Measurements from ENCODE around the gene ACAN. TPM values are rescaled to one million over a fixed set of nuclear protein-coding genes. Genes with fewer than 3 reads are reported as not detected.
"Not testable (repeated sequence)": the region's sequence is repeated elsewhere in the genome, so short reads cannot be mapped to it uniquely, and the experiment has no call there.

ACAN gene
- total and polyA plus RNA-seq, 9 donors = 2.9 to 52.6 (median 18.2) TPM

GRCh38 chr15:88912500-88912921 is 109.3 kb downstream of the ACAN start:
- WGBS (ENCODE audit: insufficient coverage) = 4% methylated on average over 13 of the region's 20 CpGs
- Histone ChIP-seq H3K4me3 (ENCODE audit: low read length) (peak overlapping the region; percentile 71), H3K36me3 (ENCODE audit: control insufficient read depth, insufficient read depth, low read length) (peaks cover 21% of the 10 kb centered on the region), H3K27me3 (ENCODE audit: control insufficient read depth, insufficient read depth, low read length) (no peaks in the 10 kb centered on the region), H3K9me3 (replicated peaks; ENCODE audit: control insufficient read depth, low read depth, low read length) (no peaks in the 10 kb centered on the region), H3K27ac (ENCODE audit: low read length) (peak overlapping the region; percentile 90), H3K4me1 (ENCODE audit: control insufficient read depth, insufficient read depth, low read length) (peaks cover 46% of the 10 kb centered on the region)
- peak; percentile 60 for DNase-seq

- Histone ChIP-seq H3K27ac (ENCODE audit: low read length) (peak within 1 kb of the TSS; percentile 90), H3K4me1 (ENCODE audit: control insufficient read depth, insufficient read depth, low read length) (peaks cover 46% of the 10 kb centered on the region), H3K27me3 (ENCODE audit: control insufficient read depth, insufficient read depth, low read length) (no peaks in the 10 kb centered on the region), H3K9me3 (replicated peaks; ENCODE audit: control insufficient read depth, low read depth, low read length) (no peaks in the 10 kb centered on the region), H3K4me3 (ENCODE audit: low read length) (peak within 1 kb of the TSS; percentile 71), H3K36me3 (ENCODE audit: control insufficient read depth, insufficient read depth, low read length) (peaks cover 21% of the 10 kb centered on the region)
- peak; percentile 86 for DNase-seq
- under 1% methylated on average over 48 of the region's 67 CpGs for WGBS (ENCODE audit: insufficient coverage)
Observed at GRCh38 chr15:88913017-88913849, 110.0 kb downstream of the ACAN start, which contains the start of gene MFGE8. MFGE8 (minus strand) TSS chr15:88913379; CDS start chr15:88913319, 60 bp downstream.

- no peak for DNase-seq
- Histone ChIP-seq H3K4me1 (ENCODE audit: control insufficient read depth, insufficient read depth, low read length) (peaks cover 41% of the 10 kb centered on the region), H3K27ac (ENCODE audit: low read length) (no peak overlapping the region), H3K4me3 (ENCODE audit: low read length) (peak overlapping the region; percentile 71), H3K27me3 (ENCODE audit: control insufficient read depth, insufficient read depth, low read length) (no peaks in the 10 kb centered on the region), H3K36me3 (ENCODE audit: control insufficient read depth, insufficient read depth, low read length) (peaks cover 15% of the 10 kb centered on the region), H3K9me3 (replicated peaks; ENCODE audit: control insufficient read depth, low read depth, low read length) (no peaks in the 10 kb centered on the region)
- no CpG with 5 or more reads among the region's 4 CpGs for WGBS (ENCODE audit: insufficient coverage)
Observed at GRCh38 chr15:88913850-88914169, 110.6 kb downstream of the ACAN start.

DNA sequence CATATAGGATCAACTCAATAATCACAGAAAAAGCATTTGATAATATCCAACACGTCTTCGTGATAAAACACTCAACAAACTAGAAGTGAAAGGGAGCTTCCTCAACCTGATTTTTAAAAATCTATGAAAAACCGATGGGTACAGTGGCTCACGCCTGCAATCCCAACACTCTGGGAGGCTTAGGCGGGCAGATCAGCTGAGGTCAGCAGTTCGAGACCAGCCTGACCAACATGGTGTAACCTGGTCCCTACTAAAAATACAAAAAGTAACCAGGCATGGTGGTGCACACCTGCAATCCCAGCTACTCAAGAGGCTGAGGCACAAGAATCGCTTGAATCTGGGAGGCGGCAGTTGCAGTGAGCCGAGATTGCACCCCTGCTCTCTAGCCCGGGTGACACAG is 112.1 kb downstream of the ACAN start:
- H3K4me3 ChIP-seq (ENCODE audit: low read length) = no peak overlapping the region
- H3K27ac ChIP-seq (ENCODE audit: low read length) = no peak overlapping the region
- H3K27me3 ChIP-seq (ENCODE audit: control insufficient read depth, insufficient read depth, low read length) = no peaks in the 10 kb centered on the region
- 90% methylated on average over 3 of the region's 10 CpGs for WGBS (ENCODE audit: insufficient coverage)
- no peak for DNase-seq
- no peaks in the 10 kb centered on the region for H3K9me3 ChIP-seq (replicated peaks; ENCODE audit: control insufficient read depth, low read depth, low read length)
- no peaks in the 10 kb centered on the region for H3K36me3 ChIP-seq (ENCODE audit: control insufficient read depth, insufficient read depth, low read length)
- peaks cover 27% of the 10 kb centered on the region for H3K4me1 ChIP-seq (ENCODE audit: control insufficient read depth, insufficient read depth, low read length)

DNA sequence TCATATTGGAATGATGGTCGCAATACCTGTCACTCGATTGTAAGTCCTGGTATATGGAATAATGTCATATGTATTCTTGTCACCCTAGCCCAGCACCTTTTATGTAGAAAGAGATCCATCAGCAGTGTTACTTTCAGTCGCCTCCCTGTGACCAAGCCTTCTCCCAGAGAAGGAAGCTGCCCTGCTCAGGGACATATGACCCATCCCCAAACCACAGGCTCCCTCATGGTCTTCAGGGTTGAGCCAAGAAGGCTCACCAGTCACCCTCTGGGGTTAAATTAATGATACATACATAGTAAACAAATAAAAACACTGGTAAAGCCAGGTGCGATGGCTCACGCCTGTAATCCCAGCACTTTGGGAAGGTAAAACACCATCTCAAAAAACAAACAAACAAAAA is 114.5 kb downstream of the ACAN start:
- Histone ChIP-seq H3K4me3 (ENCODE audit: low read length) (no peak overlapping the region), H3K27ac (ENCODE audit: low read length) (no peak overlapping the region), H3K27me3 (ENCODE audit: control insufficient read depth, insufficient read depth, low read length) (no peaks in the 10 kb centered on the region), H3K9me3 (replicated peaks; ENCODE audit: control insufficient read depth, low read depth, low read length) (no peaks in the 10 kb centered on the region), H3K4me1 (ENCODE audit: control insufficient read depth, insufficient read depth, low read length) (peaks cover 3% of the 10 kb centered on the region), H3K36me3 (ENCODE audit: control insufficient read depth, insufficient read depth, low read length) (no peaks in the 10 kb centered on the region)
- no peak for DNase-seq
- no CpG with 5 or more reads among the region's 5 CpGs for WGBS (ENCODE audit: insufficient coverage)

DNA sequence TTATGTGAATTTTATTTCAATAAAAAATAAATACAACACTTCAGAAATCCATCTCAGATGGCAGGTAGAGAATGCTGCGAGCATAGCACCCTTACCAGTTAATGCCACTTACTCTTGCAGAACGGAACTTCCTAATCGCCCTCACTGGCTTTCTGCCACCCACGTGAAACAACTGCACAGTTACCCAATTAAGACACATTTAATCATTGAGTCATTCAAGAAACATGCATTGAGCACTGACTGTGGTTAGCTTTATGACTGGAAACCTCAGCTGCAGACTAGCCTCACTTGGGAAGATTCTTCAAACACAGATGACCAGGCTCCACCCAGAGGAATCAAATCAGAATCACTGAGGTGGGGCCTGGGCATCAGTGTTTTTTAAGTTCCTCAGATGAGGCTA is 115.5 kb downstream of the ACAN start:
- H3K4me1 ChIP-seq (ENCODE audit: control insufficient read depth, insufficient read depth, low read length) = no peaks in the 10 kb centered on the region
- WGBS (ENCODE audit: insufficient coverage) = 70% methylated on average over 4 of the region's 4 CpGs
- no peak overlapping the region for H3K27ac ChIP-seq (ENCODE audit: low read length)

DNA sequence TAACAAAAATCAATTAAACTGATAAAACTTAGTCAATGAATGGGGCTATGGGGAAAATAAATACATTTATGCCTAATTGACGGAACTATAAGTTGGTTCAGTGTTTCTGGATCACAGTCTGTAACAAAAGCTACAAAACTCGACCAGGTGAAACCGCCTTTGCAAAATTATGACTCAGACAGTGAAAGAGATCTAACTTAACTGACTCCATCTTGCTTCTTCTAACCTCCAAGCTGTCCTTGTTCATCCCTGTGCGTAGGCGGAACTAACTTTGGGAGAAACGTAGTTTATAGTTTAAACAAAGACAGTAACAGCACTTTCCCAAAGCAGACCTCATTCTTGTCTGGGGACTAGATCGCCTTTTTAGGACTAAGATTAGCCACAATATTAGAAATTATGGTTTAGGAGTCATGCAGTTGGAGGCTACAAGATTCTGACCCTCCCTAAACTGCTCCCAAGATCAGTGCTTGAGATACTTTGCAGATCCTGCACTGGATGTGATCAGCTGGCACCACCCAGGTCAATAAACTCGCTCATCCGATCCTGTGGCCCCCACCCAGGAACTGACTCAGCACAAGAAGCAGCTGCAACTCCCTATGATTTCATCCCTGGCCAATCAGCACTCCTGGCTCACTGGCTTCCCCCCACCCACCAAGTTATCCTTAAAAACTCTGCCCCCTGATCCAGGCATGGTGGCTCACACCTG is 117.1 kb downstream of the ACAN start:
- DNase-seq = no peak
- 0% methylated on average over 2 of the region's 9 CpGs for WGBS (ENCODE audit: insufficient coverage)
- no peaks in the 10 kb centered on the region for H3K9me3 ChIP-seq (replicated peaks; ENCODE audit: control insufficient read depth, low read depth, low read length)
- H3K4me3 ChIP-seq (ENCODE audit: low read length) = no peak overlapping the region
- H3K27ac ChIP-seq (ENCODE audit: low read length) = no peak overlapping the region
- no peaks in the 10 kb centered on the region for H3K36me3 ChIP-seq (ENCODE audit: control insufficient read depth, insufficient read depth, low read length)
- H3K27me3 ChIP-seq (ENCODE audit: control insufficient read depth, insufficient read depth, low read length) = no peaks in the 10 kb centered on the region
- no peaks in the 10 kb centered on the region for H3K4me1 ChIP-seq (ENCODE audit: control insufficient read depth, insufficient read depth, low read length)

More for the DNA sequence above, 115.5 kb downstream of the ACAN start:
- no peak for DNase-seq
- Histone ChIP-seq H3K4me3 (ENCODE audit: low read length) (no peak overlapping the region), H3K27me3 (ENCODE audit: control insufficient read depth, insufficient read depth, low read length) (no peaks in the 10 kb centered on the region), H3K36me3 (ENCODE audit: control insufficient read depth, insufficient read depth, low read length) (no peaks in the 10 kb centered on the region), H3K9me3 (replicated peaks; ENCODE audit: control insufficient read depth, low read depth, low read length) (no peaks in the 10 kb centered on the region)

GRCh38 chr15:88920892-88921435 is 117.7 kb downstream of the ACAN start:
- 76% methylated on average over 3 of the region's 12 CpGs for WGBS (ENCODE audit: insufficient coverage)
- H3K36me3 ChIP-seq (ENCODE audit: control insufficient read depth, insufficient read depth, low read length); H3K27ac ChIP-seq (ENCODE audit: low read length); H3K4me3 ChIP-seq (ENCODE audit: low read length); H3K4me1 ChIP-seq (ENCODE audit: control insufficient read depth, insufficient read depth, low read length); H3K27me3 ChIP-seq (ENCODE audit: control insufficient read depth, insufficient read depth, low read length); DNase-seq; H3K9me3 ChIP-seq (replicated peaks; ENCODE audit: control insufficient read depth, low read depth, low read length): not testable (repeated sequence)
